Upper lobe of right lung (tissue), 1 donor: ENCODE data around the gene STK10. TPM values are rescaled to one million over a fixed set of nuclear protein-coding genes. Genes with fewer than 3 reads are reported as not detected.
A peak's percentile ranks its signal among the peaks of the same experiment; 100 is the strongest.

Experiments used
- ATAC-seq: fragments of 200-7000 bp; cut with Tn5 transposase; one replicate; pipeline ENCODE4 v1.9.1; 2020; ENCODE audit warnings: mild to moderate bottlenecking, moderate library complexity
- DNase-seq: peaks from one replicate; pipeline ENCODE4 v3.0.0-alpha.2; 2020
- H3K27ac ChIP-seq: fragments of 200-600 bp; one replicate; pipeline ENCODE4 v1.8.0; 2022
- H3K27me3 ChIP-seq: fragments of 200-600 bp; one replicate; pipeline ENCODE4 v1.8.0; 2022; ENCODE audit warnings: mild to moderate bottlenecking
- H3K36me3 ChIP-seq: fragments of 200-600 bp; one replicate; pipeline ENCODE4 v1.8.0; 2022
- H3K4me1 ChIP-seq: fragments of 200-600 bp; one replicate; pipeline ENCODE4 v1.8.0; 2022
- H3K4me3 ChIP-seq: fragments of 200-600 bp; one replicate; pipeline ENCODE4 v1.8.0; 2022; ENCODE audit warnings: mild to moderate bottlenecking
- H3K9me3 ChIP-seq: fragments of 200-600 bp; one replicate; pipeline ENCODE4 v1.8.0; 2022
- intact Hi-C: fragments of 100-400 bp; cut with DNase I; formaldehyde crosslinking; loops from one replicate; pipeline ENCODE4 v1.11.0; 2022
- total RNA-seq: library from RNA; stranded (reverse); fragmentation: NEBNext Ultra II Directional; extraction: Animal tissue kit (Norgen Biotek cat#: 25700); gene quantifications from one replicate; pipeline ENCODE4 v1.2.1, GENCODE V29; 2021
- TF ChIP-seq, protein P1 (sequence below): fragments of 200-600 bp; IDR thresholded peaks from one replicate; pipeline ENCODE4 v1.8.0; 2022; ENCODE audit warnings: antibody characterized with exemption
- donor health status: DM: no; HTN: yes; CAD: no; lungs with severe emphysema.

The STK10 gene
- total RNA-seq, 1 donor from 2014 or later, result 56.9 TPM

DNA sequence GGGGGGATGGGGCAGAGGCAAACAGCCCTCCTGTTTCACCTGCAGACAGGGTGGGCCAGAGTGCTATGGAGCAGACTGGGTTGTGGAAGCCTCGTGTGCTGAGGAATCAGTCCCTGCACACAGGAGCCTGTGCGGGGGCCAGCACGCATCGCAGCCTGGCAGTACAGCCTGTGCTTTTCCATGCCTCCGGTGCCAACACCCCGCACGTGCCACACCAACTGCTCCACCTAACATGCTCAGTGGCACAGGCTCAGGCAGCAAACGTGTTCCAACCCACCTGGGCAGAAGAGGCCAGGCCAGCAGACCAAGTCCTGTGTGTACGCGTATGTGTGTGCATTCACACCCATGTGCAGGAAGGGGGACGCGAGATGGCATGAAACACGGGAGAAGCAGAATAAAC, 144.2 kb downstream of the STK10 start:
- intact Hi-C loops, result loop anchor here (10.0 kb wide), 1 partner anchor 129 kb away; no protein-coding TSS in a partner anchor
- Histone ChIP-seq H3K27ac (no peak overlapping the region), H3K9me3 (no peaks in the 10 kb centered on the region), H3K36me3 (peaks cover 29% of the 10 kb centered on the region), H3K27me3 (no peaks in the 10 kb centered on the region), H3K4me1 (peaks cover 4% of the 10 kb centered on the region), H3K4me3 (no peak overlapping the region)
- DNase-seq, result no peak
- TF ChIP-seq, protein P1, sequence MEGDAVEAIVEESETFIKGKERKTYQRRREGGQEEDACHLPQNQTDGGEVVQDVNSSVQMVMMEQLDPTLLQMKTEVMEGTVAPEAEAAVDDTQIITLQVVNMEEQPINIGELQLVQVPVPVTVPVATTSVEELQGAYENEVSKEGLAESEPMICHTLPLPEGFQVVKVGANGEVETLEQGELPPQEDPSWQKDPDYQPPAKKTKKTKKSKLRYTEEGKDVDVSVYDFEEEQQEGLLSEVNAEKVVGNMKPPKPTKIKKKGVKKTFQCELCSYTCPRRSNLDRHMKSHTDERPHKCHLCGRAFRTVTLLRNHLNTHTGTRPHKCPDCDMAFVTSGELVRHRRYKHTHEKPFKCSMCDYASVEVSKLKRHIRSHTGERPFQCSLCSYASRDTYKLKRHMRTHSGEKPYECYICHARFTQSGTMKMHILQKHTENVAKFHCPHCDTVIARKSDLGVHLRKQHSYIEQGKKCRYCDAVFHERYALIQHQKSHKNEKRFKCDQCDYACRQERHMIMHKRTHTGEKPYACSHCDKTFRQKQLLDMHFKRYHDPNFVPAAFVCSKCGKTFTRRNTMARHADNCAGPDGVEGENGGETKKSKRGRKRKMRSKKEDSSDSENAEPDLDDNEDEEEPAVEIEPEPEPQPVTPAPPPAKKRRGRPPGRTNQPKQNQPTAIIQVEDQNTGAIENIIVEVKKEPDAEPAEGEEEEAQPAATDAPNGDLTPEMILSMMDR, result no peak
- ATAC-seq, result peak; percentile 11

- intact Hi-C loops, result loop anchor here (10.0 kb wide), 1 partner anchor 127 kb away; no protein-coding TSS in a partner anchor
- ATAC-seq, result no peak
- H3K4me3 ChIP-seq, result no peak overlapping the region
- H3K9me3 ChIP-seq, result no peaks in the 10 kb centered on the region
- H3K27me3 ChIP-seq, result no peaks in the 10 kb centered on the region
- DNase-seq, result no peak
- peaks cover 28% of the 10 kb centered on the region for H3K36me3 ChIP-seq
- TF ChIP-seq, protein P1, result no peak
- peaks cover 3% of the 10 kb centered on the region for H3K4me1 ChIP-seq
- no peak overlapping the region for H3K27ac ChIP-seq
Measured at GRCh38 chr5:172042183-172042582, 145.8 kb downstream of the STK10 start.

DNA sequence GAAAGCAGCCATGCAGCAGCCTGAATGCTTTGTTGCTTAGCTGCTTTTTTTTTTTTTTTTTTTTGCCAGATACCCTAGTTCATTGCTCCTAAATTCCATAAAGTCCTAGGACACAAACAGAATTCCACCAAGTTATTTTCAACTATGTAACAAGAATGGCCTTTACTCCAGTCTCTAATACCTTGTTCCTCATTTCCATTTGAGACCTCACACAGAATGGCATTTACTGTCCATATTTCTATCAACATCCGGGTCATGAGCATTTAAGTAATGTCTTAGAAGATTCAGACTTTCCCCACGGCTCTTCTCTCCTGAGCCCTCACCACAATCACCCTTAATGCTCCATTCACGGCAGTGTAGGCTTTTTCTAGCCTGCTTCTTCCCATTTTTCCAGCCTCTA, 149.9 kb downstream of the STK10 start:
- TF ChIP-seq, protein P1, result no peak
- intact Hi-C loops, result no loop called here
- Histone ChIP-seq H3K27me3 (no peaks in the 10 kb centered on the region), H3K36me3 (peaks cover 2% of the 10 kb centered on the region), H3K9me3 (no peaks in the 10 kb centered on the region), H3K4me1 (no peaks in the 10 kb centered on the region), H3K4me3 (no peak overlapping the region), H3K27ac (no peak overlapping the region)
- ATAC-seq (peak; percentile 52), DNase-seq (no peak)

- ATAC-seq (no peak), DNase-seq (no peak)
- no peaks in the 10 kb centered on the region for H3K9me3 ChIP-seq
- H3K4me1 ChIP-seq, result no peaks in the 10 kb centered on the region
- H3K4me3 ChIP-seq, result no peak overlapping the region
- no peak overlapping the region for H3K27ac ChIP-seq
- H3K36me3 ChIP-seq, result no peaks in the 10 kb centered on the region
- intact Hi-C loops, result no loop called here
- no peaks in the 10 kb centered on the region for H3K27me3 ChIP-seq
- TF ChIP-seq, protein P1, result no peak
Measured at GRCh38 chr5:172035049-172035448, 153.0 kb downstream of the STK10 start.

- DNase-seq (no peak), ATAC-seq (no peak)
- intact Hi-C loops, result no loop called here
- no peak overlapping the region for H3K27ac ChIP-seq
- H3K36me3 ChIP-seq, result no peaks in the 10 kb centered on the region
- H3K9me3 ChIP-seq, result no peaks in the 10 kb centered on the region
- H3K27me3 ChIP-seq, result no peaks in the 10 kb centered on the region
- H3K4me1 ChIP-seq, result no peaks in the 10 kb centered on the region
- H3K4me3 ChIP-seq, result no peak overlapping the region
- TF ChIP-seq, protein P1, result no peak
Measured at GRCh38 chr5:172031894-172032461, 156.0 kb downstream of the STK10 start.

DNA sequence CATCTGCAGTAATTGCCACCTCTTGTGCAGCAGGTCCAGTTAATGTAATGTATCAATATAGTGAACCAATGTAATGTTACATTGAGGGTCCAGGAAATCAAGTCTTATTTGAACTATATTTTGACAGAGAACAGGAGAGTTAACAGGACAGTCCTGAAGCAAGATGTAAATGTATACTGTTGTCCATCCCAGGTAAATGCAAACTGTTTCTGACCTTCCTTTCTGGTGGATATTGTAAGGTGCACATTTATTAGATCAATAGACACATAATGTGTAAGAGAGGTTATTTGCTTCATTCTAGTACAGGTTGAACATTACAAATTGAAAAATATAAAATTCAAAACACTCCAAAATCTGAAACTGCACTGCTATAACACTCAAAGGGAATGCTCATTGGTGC, 158.1 kb downstream of the STK10 start:
- no peaks in the 10 kb centered on the region for H3K4me1 ChIP-seq
- H3K27ac ChIP-seq, result no peak overlapping the region
- intact Hi-C loops, result no loop called here
- H3K4me3 ChIP-seq, result no peak overlapping the region
- no peak for ATAC-seq
- TF ChIP-seq, protein P1, result no peak
- H3K27me3 ChIP-seq, result no peaks in the 10 kb centered on the region
- H3K9me3 ChIP-seq, result no peaks in the 10 kb centered on the region
- no peaks in the 10 kb centered on the region for H3K36me3 ChIP-seq
- DNase-seq, result no peak
